ENCODE results near the gene B4GALNT1.
"Not testable (repeated sequence)": the region's sequence is repeated elsewhere in the genome, so short reads cannot be mapped to it uniquely, and the experiment has no call there.

- TF ChIP-seq ZNF253 (CRISPR knock-in tag; conservative IDR thresholded peaks at IDR 0.05); TBP (optimal IDR thresholded peaks at IDR 0.05; ENCODE audit: low read depth, low read length); POLR2A (conservative IDR thresholded peaks at IDR 0.05); ZNF507 (tag; conservative IDR thresholded peaks at IDR 0.05); ZFP30 (CRISPR knock-in tag; IDR thresholded peaks at IDR 0.05; ENCODE audit: borderline replicate concordance); CTCF (IDR thresholded peaks at IDR 0.05 in 2 of 3, conservative IDR thresholded peaks at IDR 0.05 in 1 of 3; ENCODE audit: insufficient read depth in 2 of 3, low read depth in 1 of 3, low read length in 3 of 3); ZZZ3 (IDR thresholded peaks at IDR 0.05); JUND (IDR thresholded peaks at IDR 0.05; ENCODE audit: borderline replicate concordance, low read depth, low read length); JUND (tag; IDR thresholded peaks at IDR 0.05; ENCODE audit: borderline replicate concordance, low read depth, low read length): not testable (repeated sequence)
These were observed 32.2 kb upstream of the B4GALNT1 start for GRCh38 chr12:57665066-57665820.
